Thyroid gland (tissue), 4 donors: ENCODE results near the gene MAML3.

Experiments
- CTCF ChIP-seq, 6 experiments: fragments of 200-600 bp in 3 of 6; fragments of 450-650 bp in 3 of 6; sonication (generic) in 3 of 6; IDR thresholded peaks; one replicate each; pipeline ENCODE4 v1.5.1; 2016 to 2019; ENCODE audit warnings: antibody characterized with exemption in 6 of 6, mild to moderate bottlenecking in 2 of 6, inconsistent platforms in 1 of 6, moderate library complexity in 1 of 6
- POLR2A ChIP-seq, 2 donors: fragments of 450-650 bp; IDR thresholded peaks; one replicate each; pipeline ENCODE4 v1.6.1; 2017; ENCODE audit warnings: antibody characterized with exemption in 2 of 2, mild to moderate bottlenecking in 2 of 2, moderate library complexity in 1 of 2

GRCh38 chr4:139985401-139985800 lies 168.6 kb downstream of the MAML3 start:
- TF ChIP-seq POLR2A (IDR thresholded peaks at IDR 0.05), result no peak
- no peak for TF ChIP-seq CTCF (IDR thresholded peaks at IDR 0.05)
